CD4-positive, alpha-beta memory T cell (primary cell): Measurements from ENCODE around the gene FAM151A. TPM values are rescaled to one million over a fixed set of nuclear protein-coding genes. Genes with fewer than 3 reads are reported as not detected.

Experiments
- CTCF ChIA-PET: fragments of 350-600 bp; sonication (Branson Sonifier 250); formaldehyde crosslinking; loops from one replicate; lab custom pipeline; 2021; ENCODE audit warnings: inconsistent platforms; ENCODE audit not compliant: partially characterized antibody; lab: Charles Lee
- POLR2A ChIA-PET: fragments of 350-600 bp; sonication (Branson Sonifier 250); formaldehyde crosslinking; loops from one replicate; lab custom pipeline; 2021; ENCODE audit not compliant: partially characterized antibody; lab: Charles Lee
- DNase-seq, 5 donors: peaks; one replicate each; pipeline versions ENCODE4 v3.0.0 to v3.0.0-alpha.2; 2020 to 2022; ENCODE audit warnings: mixed read lengths in 1 of 5
- H3K27ac ChIP-seq: one replicate; pipeline ENCODE4 v1.7.0; 2013; ENCODE audit warnings: low read depth, low read length
- H3K27me3 ChIP-seq: 2 replicates; pipeline ENCODE4 v1.7.0; 2013; ENCODE audit warnings: mild to moderate bottlenecking, low read length, moderate library complexity; ENCODE audit not compliant: insufficient read depth
- H3K36me3 ChIP-seq: 2 replicates; pipeline ENCODE4 v1.7.0; 2013; ENCODE audit warnings: mild to moderate bottlenecking, low read length, moderate library complexity; ENCODE audit not compliant: insufficient read depth
- H3K4me1 ChIP-seq: 2 replicates; pipeline ENCODE4 v1.7.0; 2013; ENCODE audit warnings: mild to moderate bottlenecking, low read length, moderate library complexity; ENCODE audit not compliant: insufficient read depth
- H3K4me3 ChIP-seq, 2 donors: one replicate each; pipeline ENCODE4 v1.7.0; 2013; ENCODE audit warnings: low read length in 2 of 2, mild to moderate bottlenecking in 1 of 2
- H3K9me3 ChIP-seq, 2 donors: one replicate each; pipeline ENCODE4 v1.7.0; 2013; ENCODE audit warnings: low read length in 2 of 2, control low read depth in 1 of 2; ENCODE audit not compliant: control insufficient read depth in 1 of 2
- H3K27ac Mint-ChIP-seq, 7 donors: one replicate each; pipeline ENCODE4 v1.8.0; 2020 to 2021; ENCODE audit warnings: mixed read lengths in 7 of 7, mild to moderate bottlenecking in 6 of 7, inconsistent platforms in 3 of 7, moderate library complexity in 3 of 7
- H3K27me3 Mint-ChIP-seq, 2 donors: one replicate each; pipeline ENCODE4 v1.8.0; 2020 to 2021; ENCODE audit warnings: mixed read lengths in 2 of 2
- H3K36me3 Mint-ChIP-seq, 2 donors: one replicate each; pipeline ENCODE4 v1.8.0; 2020 to 2021; ENCODE audit warnings: mixed read lengths in 2 of 2, inconsistent platforms in 1 of 2, mild to moderate bottlenecking in 1 of 2
- H3K4me1 Mint-ChIP-seq, 4 donors: one replicate each; pipeline ENCODE4 v1.8.0; 2020 to 2021; ENCODE audit warnings: mixed read lengths in 4 of 4, mild to moderate bottlenecking in 1 of 4
- H3K4me3 Mint-ChIP-seq, 8 donors: one replicate each; pipeline ENCODE4 v1.8.0; 2020 to 2021; ENCODE audit warnings: mixed read lengths in 8 of 8, mild to moderate bottlenecking in 7 of 8, moderate library complexity in 6 of 8, inconsistent platforms in 3 of 8
- H3K9me3 Mint-ChIP-seq, 8 donors: one replicate each; pipeline ENCODE4 v1.8.0; 2020 to 2021; ENCODE audit warnings: mixed read lengths in 8 of 8, mild to moderate bottlenecking in 5 of 8, inconsistent platforms in 3 of 8, moderate library complexity in 1 of 8
- intact Hi-C: fragments of 100-400 bp; cut with micrococcal nuclease; formaldehyde crosslinking; loops from one replicate; pipeline ENCODE4 v1.15.1; 2023
- polyA plus RNA-seq, 2 donors: library from polyadenylated mRNA; unstranded; fragments of 300-500 nt; fragmentation: Illumina TruSeq; gene quantifications; one replicate each; pipeline ENCODE4 v1.2.3, GENCODE V29; 2021
- total RNA-seq, 2 experiments: library from RNA; stranded (reverse); gene quantifications; one replicate each; pipeline ENCODE4 v1.2.3, GENCODE V29; 2021

The FAM151A gene
- total and polyA plus RNA-seq, 4 experiments from 2014 or later = not detected

DNA sequence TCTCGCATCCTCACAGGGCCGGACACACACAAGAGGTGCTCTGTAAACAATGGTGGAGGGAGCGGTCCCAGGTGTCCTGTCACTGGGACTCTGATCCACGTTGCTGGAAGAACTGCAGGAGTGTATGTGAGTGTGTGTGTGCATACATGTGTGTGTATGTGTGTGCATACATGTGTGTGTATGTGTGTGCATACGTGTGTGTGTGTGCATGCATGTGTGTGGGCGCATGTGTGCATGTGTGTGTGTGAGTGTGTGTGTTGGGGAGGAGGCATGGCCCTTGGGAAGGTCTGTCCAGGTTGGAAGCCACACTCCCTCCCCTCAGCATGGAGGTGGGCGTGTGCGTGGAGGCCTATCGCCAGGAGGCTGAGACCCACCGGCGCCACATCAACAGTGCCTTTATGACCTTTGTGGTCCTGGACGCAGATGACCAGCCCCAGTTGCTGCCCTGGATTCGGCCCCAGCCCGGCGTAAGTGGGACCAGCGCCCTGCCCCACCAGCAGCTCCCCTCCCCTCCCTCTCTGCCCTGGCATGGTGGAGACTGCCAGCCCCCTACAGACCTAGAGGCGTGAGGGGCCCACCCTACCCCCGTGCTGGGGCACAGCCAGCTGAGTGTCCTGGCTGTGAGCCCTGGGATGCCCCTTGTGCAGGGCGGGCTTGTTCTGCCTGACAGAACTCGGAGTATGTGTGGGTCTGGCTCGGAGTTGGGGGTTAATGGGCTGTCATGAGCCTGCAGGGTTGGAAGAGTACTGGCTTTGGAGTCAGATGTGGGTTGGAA, 22.2 kb downstream of the FAM151A start:
- POLR2A ChIA-PET = no interaction called here
- CTCF ChIA-PET = no interaction called here

GRCh38 chr1:54599211-54599823, 24.0 kb downstream of the FAM151A start:
- POLR2A ChIA-PET = no interaction called here
- CTCF ChIA-PET = no interaction called here

More for the DNA sequence above, 22.2 kb downstream of the FAM151A start:
- Mint-ChIP-seq H3K4me3 (no peak overlapping the region), H3K9me3 (no peaks in the 10 kb centered on the region), H3K27ac (peak overlapping the region in 1 of 7 donors; percentile 29), H3K4me1 (peaks cover 10 to 15% (median 12%) of the 10 kb centered on the region in 4 donors), H3K27me3 (no peaks in the 10 kb centered on the region), H3K36me3 (no peaks in the 10 kb centered on the region)
- Histone ChIP-seq H3K9me3 (no peaks in the 10 kb centered on the region), H3K4me3 (no peak overlapping the region), H3K27me3 (no peaks in the 10 kb centered on the region), H3K36me3 (no peaks in the 10 kb centered on the region), H3K4me1 (peaks cover 14% of the 10 kb centered on the region), H3K27ac (no peak overlapping the region)
- intact Hi-C loops = no loop called here
- no peak for DNase-seq

DNA sequence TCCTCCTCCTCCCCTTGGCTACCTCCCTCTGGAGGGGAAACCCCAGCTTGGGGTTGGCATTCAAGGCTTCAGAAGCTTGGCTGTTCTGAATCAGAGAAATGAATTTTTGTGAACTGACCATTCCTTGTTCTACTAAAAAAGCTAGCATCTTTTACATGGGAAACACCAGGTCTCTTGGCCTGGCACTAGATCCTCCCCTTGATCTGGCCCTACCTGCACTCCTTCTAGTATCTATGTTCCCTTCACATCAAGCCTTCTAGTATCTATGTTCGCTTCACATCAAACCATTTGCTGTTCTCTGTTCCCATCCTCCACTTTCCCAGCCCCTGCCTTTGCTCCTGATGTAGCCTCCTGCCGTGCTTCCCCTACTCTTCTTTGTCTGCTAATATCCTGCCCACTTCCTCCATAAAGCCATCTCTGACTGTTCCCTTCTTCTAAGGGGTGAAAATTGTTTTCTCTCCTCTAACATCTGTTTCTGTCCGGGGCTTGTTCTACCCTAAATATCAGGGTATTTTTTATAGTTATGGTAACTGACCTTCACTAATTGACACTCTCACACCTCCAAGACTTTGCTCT, 25.8 kb downstream of the FAM151A start:
- ChIA-PET POLR2A (no interaction called here), CTCF (no interaction called here)
- H3K36me3 Mint-ChIP-seq = no peaks in the 10 kb centered on the region
- no peaks in the 10 kb centered on the region for H3K9me3 ChIP-seq
- H3K27ac ChIP-seq = no peak overlapping the region
- H3K9me3 Mint-ChIP-seq = no peaks in the 10 kb centered on the region
- DNase-seq = no peak
- intact Hi-C loops = no loop called here
- H3K4me3 Mint-ChIP-seq = no peak overlapping the region
- H3K27ac Mint-ChIP-seq = peak overlapping the region in 1 of 7 donors; percentile 9
- no peaks in the 10 kb centered on the region for H3K36me3 ChIP-seq
- no peaks in the 10 kb centered on the region for H3K4me1 Mint-ChIP-seq
- H3K27me3 ChIP-seq = no peaks in the 10 kb centered on the region
- no peak overlapping the region for H3K4me3 ChIP-seq
- no peaks in the 10 kb centered on the region for H3K27me3 Mint-ChIP-seq
- H3K4me1 ChIP-seq = no peaks in the 10 kb centered on the region

More at GRCh38 chr1:54599211-54599823, 24.0 kb downstream of the FAM151A start:
- Mint-ChIP-seq H3K9me3 (no peaks in the 10 kb centered on the region), H3K27me3 (no peaks in the 10 kb centered on the region), H3K27ac (no peak overlapping the region), H3K4me1 (peaks cover 1 to 3% (median 2%) of the 10 kb centered on the region in 4 donors), H3K36me3 (no peaks in the 10 kb centered on the region), H3K4me3 (no peak overlapping the region)
- Histone ChIP-seq H3K4me3 (no peak overlapping the region), H3K9me3 (no peaks in the 10 kb centered on the region), H3K4me1 (peaks cover 5% of the 10 kb centered on the region), H3K27ac (no peak overlapping the region), H3K27me3 (no peaks in the 10 kb centered on the region), H3K36me3 (no peaks in the 10 kb centered on the region)
- intact Hi-C loops = no loop called here
- no peak for DNase-seq

DNA sequence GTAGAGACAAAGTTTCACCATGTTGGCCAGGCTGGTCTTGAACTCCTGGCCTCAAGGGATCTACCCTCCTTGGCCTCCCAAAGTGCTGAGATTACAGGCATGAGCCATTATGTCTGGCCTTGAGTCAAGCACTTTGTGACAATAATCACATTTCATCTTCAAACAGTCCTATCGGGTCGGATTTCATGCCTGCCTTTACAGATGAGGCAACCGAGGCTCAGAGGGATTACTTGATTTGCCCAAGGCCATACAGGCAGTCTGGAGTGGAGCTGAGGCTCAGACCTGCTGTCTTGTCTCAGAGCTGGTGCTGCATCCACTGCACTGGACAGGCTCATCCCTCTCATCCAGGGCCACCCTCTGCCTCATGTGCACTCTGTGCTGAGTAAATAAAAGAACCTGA, 26.6 kb downstream of the FAM151A start:
- ChIA-PET POLR2A (no interaction called here), CTCF (interaction anchor here (1.3 kb wide), 1 partner anchor 7 kb away, joined by 4 read pairs; no protein-coding TSS in a partner anchor)
- Mint-ChIP-seq H3K4me1 (no peaks in the 10 kb centered on the region), H3K27me3 (no peaks in the 10 kb centered on the region), H3K36me3 (no peaks in the 10 kb centered on the region), H3K9me3 (no peaks in the 10 kb centered on the region), H3K27ac (peak overlapping the region in 1 of 7 donors; percentile 51), H3K4me3 (no peak overlapping the region)
- no peak for DNase-seq
- H3K27me3 ChIP-seq = no peaks in the 10 kb centered on the region
- intact Hi-C loops = no loop called here
- no peak overlapping the region for H3K4me3 ChIP-seq
- H3K36me3 ChIP-seq = no peaks in the 10 kb centered on the region
- H3K9me3 ChIP-seq = no peaks in the 10 kb centered on the region
- H3K27ac ChIP-seq = no peak overlapping the region
- no peaks in the 10 kb centered on the region for H3K4me1 ChIP-seq

DNA sequence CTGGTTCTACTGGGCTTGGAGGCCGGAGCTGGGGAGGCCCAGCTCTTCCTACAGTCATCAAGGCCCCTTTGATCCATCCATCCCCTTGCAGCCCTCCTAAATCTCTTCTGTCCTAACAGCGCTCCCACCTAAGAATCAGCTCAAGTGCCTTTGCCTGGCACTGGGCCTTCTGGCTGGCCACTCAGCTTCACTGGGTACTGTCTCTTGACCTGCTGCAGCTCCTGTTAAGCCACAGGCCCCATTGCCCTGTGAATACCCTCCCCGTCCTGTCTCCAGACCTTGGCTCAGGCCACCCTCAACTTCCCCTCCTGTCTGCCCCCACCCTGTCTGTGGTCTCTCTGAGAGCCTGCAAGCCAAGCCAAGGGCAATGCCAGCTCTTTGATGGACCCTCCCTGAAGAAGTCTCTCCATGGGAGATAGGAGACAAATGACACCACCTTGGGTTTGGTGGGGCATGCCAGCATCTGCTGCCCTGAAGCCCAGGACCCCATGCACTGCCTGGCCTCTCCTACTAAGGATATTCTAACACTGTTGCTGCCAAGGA, 27.3 kb downstream of the FAM151A start:
- intact Hi-C loops = no loop called here
- Mint-ChIP-seq H3K9me3 (no peaks in the 10 kb centered on the region), H3K27me3 (no peaks in the 10 kb centered on the region), H3K4me1 (no peaks in the 10 kb centered on the region), H3K27ac (no peak overlapping the region), H3K4me3 (no peak overlapping the region), H3K36me3 (no peaks in the 10 kb centered on the region)
- Histone ChIP-seq H3K4me1 (no peaks in the 10 kb centered on the region), H3K4me3 (no peak overlapping the region), H3K36me3 (no peaks in the 10 kb centered on the region), H3K9me3 (no peaks in the 10 kb centered on the region), H3K27me3 (no peaks in the 10 kb centered on the region), H3K27ac (no peak overlapping the region)
- POLR2A ChIA-PET = no interaction called here
- no peak for DNase-seq
- CTCF ChIA-PET = interaction anchor here (1.3 kb wide), 1 partner anchor 8 kb away, joined by 4 read pairs; no protein-coding TSS in a partner anchor

DNA sequence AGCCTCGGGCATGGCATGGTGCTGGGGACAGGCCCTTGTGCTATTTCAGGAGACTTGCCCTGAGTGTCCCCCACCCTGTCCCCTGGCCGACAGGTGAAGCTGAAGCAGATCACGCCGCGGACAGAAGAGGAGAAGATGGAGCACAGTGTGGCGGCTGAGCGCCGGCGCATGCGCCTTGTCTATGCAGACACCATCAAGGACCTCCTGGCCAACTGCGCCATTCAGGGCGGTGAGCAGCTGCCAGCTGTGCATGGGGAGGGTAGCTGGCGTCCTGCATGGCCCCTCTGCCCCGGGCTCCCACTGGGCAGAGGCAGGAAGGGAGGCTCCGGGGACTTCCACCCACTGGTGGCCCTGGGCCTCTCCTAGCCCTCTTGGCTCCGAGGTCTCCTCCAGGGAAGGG, 28.9 kb downstream of the FAM151A start:
- no peaks in the 10 kb centered on the region for H3K9me3 Mint-ChIP-seq
- H3K4me3 Mint-ChIP-seq = no peak overlapping the region
- H3K4me3 ChIP-seq = no peak overlapping the region
- no peaks in the 10 kb centered on the region for H3K4me1 ChIP-seq
- no peaks in the 10 kb centered on the region for H3K36me3 Mint-ChIP-seq
- ChIA-PET CTCF (interaction anchor here (0.6 to 1.0 kb wide), 2 partner anchors 10 to 997 kb away, joined by 3 to 4 read pairs; no protein-coding TSS in a partner anchor), POLR2A (no interaction called here)
- H3K36me3 ChIP-seq = no peaks in the 10 kb centered on the region
- no peak overlapping the region for H3K27ac ChIP-seq
- H3K4me1 Mint-ChIP-seq = no peaks in the 10 kb centered on the region
- no peaks in the 10 kb centered on the region for H3K9me3 ChIP-seq
- no peaks in the 10 kb centered on the region for H3K27me3 ChIP-seq
- H3K27ac Mint-ChIP-seq = no peak overlapping the region
- no peak for DNase-seq
- no peaks in the 10 kb centered on the region for H3K27me3 Mint-ChIP-seq
- intact Hi-C loops = no loop called here

GRCh38 chr1:54593571-54594160, 29.7 kb downstream of the FAM151A start:
- Histone ChIP-seq H3K27me3 (no peaks in the 10 kb centered on the region), H3K36me3 (no peaks in the 10 kb centered on the region), H3K4me1 (no peaks in the 10 kb centered on the region), H3K9me3 (no peaks in the 10 kb centered on the region), H3K4me3 (no peak overlapping the region), H3K27ac (no peak overlapping the region)
- H3K4me3 Mint-ChIP-seq = no peak overlapping the region
- no peaks in the 10 kb centered on the region for H3K36me3 Mint-ChIP-seq
- ChIA-PET POLR2A (no interaction called here), CTCF (no interaction called here)
- H3K9me3 Mint-ChIP-seq = no peaks in the 10 kb centered on the region
- no peaks in the 10 kb centered on the region for H3K27me3 Mint-ChIP-seq
- H3K4me1 Mint-ChIP-seq = no peaks in the 10 kb centered on the region
- H3K27ac Mint-ChIP-seq = no peak overlapping the region
- intact Hi-C loops = no loop called here
- no peak for DNase-seq
